ENCODE results near the gene FBXO38.

Gene FBXO38, protein sequence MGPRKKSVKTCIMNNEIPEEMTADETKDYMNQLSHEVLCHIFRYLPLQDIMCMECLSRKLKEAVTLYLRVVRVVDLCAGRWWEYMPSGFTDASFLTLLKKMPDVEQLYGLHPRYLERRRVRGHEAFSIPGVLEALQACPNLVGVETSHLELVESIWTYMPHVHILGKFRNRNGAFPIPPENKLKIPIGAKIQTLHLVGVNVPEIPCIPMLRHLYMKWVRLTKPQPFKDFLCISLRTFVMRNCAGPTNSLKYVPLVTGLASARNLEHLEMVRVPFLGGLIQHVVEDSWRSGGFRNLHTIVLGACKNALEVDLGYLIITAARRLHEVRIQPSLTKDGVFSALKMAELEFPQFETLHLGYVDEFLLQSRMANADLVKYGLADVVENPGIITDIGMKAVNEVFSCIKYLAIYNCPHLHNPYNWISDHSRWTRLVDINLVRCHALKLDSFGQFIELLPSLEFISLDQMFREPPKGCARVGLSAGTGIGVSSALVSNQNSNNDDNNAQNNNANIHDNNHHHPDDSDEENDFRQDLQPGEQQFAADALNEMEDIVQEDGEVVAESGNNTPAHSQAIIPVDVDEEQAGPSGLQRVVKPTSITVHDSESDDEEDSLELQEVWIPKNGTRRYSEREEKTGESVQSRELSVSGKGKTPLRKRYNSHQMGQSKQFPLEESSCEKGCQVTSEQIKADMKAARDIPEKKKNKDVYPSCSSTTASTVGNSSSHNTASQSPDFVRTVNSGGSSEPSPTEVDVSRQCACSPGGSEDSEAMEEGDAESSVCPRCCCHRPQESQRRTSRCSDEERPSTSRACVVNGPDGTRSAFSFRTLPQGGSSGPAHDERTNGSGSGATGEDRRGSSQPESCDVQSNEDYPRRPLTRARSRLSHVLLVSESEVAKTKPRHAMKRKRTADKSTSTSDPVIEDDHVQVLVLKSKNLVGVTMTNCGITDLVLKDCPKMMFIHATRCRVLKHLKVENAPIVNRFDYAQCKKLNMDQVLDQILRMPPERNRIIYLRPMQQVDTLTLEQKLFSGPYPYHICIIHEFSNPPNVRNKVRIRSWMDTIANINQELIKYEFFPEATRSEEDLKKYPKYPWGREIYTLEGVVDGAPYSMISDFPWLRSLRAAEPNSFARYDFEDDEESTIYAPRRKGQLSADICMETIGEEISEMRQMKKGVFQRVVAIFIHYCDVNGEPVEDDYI

GRCh38 chr5:148383564-148384379, at the start of gene FBXO38:
TSS of gene FBXO38 (plus strand) at chr5:148383958. CDS start at chr5:148394777, 10,819 bp downstream.
- H3K36me3 Mint-ChIP-seq (ENCODE audit: low read depth) = peaks cover 35% of the 10 kb centered on the region

DNA sequence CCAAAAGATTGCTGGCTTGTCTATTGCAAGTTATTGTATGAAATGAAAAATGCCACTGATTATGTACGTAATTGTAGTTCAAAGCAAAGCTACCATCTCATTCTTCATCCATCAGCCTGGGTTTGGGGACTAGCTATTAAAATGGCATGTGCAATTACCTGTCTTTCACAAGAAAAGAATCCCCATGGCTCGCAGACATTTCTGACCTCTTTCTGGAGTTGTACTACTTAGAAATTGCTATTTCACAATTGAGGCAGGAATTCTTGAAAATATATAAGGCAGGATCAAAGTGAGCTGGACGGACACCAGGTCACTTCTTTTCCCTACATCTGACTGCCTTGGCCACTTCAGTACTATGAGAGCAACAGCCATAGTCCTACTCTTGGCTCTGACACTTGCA, 48.5 kb upstream of the FBXO38 start, which contains the start of gene SPINK9:
Gene SPINK9, plus strand, starts transcription at position 301 of the 400 bp plus-strand sequence. Its CDS starts 55 bp downstream, at position 356.
- Mint-ChIP-seq H3K4me1 (ENCODE audit: low read depth) (no peaks in the 10 kb centered on the region), H3K27me3 (no peaks in the 10 kb centered on the region), H3K4me3 (no peak within 1 kb of the TSS), H3K27ac (no peak within 1 kb of the TSS), H3K36me3 (ENCODE audit: low read depth) (no peaks in the 10 kb centered on the region), H3K9me3 (peaks cover 6% of the 10 kb centered on the region)
- intact Hi-C loops (cut with micrococcal nuclease) = no loop called here

More at GRCh38 chr5:148383564-148384379, at the start of gene FBXO38:
- Mint-ChIP-seq H3K4me3 (peak within 1 kb of the TSS; percentile 81), H3K27ac (peak within 1 kb of the TSS; percentile 93), H3K4me1 (ENCODE audit: low read depth) (peaks cover 41% of the 10 kb centered on the region), H3K27me3 (no peaks in the 10 kb centered on the region), H3K9me3 (peaks cover 5% of the 10 kb centered on the region)
- intact Hi-C loops (cut with micrococcal nuclease) = loop anchor here (10.0 kb wide), 1 partner anchor 351 kb away; no protein-coding TSS in a partner anchor

GRCh38 chr5:148336704-148337435, 46.9 kb upstream of the FBXO38 start:
- Mint-ChIP-seq H3K4me3 (no peak overlapping the region), H3K36me3 (ENCODE audit: low read depth) (no peaks in the 10 kb centered on the region), H3K9me3 (no peaks in the 10 kb centered on the region), H3K27ac (no peak overlapping the region), H3K4me1 (ENCODE audit: low read depth) (no peaks in the 10 kb centered on the region), H3K27me3 (no peaks in the 10 kb centered on the region)
- intact Hi-C loops (cut with micrococcal nuclease) = no loop called here

DNA sequence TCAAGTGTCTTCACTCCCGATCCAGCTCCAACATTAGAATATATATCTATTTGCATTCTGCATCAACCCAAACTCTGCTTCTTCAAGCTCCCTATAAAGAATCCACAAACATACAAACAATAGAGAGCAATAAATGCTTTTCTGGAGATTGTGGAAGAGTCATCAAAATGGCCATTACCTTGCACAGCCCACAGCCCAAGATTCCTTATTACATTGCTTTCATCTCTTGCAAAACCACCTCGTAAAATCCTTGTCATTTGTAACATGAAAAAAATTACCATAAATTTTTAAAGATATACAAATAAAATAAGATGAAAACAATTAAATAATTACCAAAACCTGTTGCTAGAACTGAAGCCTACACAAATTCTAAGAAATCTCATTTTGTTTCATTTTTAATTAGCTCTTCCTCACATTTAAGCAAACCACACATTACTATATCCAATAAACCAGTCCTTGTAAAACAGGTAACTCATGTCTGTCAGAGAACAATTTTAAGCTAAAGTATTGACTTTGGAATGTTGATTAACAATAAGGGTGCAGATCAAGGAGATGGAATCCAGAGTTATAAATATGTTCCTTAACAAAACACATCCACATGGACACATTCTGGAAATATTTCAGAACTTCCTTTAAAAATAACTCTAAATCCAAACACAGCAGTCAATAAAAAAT, 41.2 kb upstream of the FBXO38 start:
- no peak overlapping the region for H3K27ac Mint-ChIP-seq
- intact Hi-C loops (cut with micrococcal nuclease) = no loop called here
- no peaks in the 10 kb centered on the region for H3K9me3 Mint-ChIP-seq
- H3K27me3 Mint-ChIP-seq = no peaks in the 10 kb centered on the region
- H3K4me1 Mint-ChIP-seq (ENCODE audit: low read depth) = peaks cover 17% of the 10 kb centered on the region
- H3K36me3 Mint-ChIP-seq (ENCODE audit: low read depth) = no peaks in the 10 kb centered on the region
- no peak overlapping the region for H3K4me3 Mint-ChIP-seq

- no peaks in the 10 kb centered on the region for H3K27me3 Mint-ChIP-seq
- H3K9me3 Mint-ChIP-seq = no peaks in the 10 kb centered on the region
- no peak overlapping the region for H3K4me3 Mint-ChIP-seq
- peaks cover 17% of the 10 kb centered on the region for H3K4me1 Mint-ChIP-seq (ENCODE audit: low read depth)
- H3K36me3 Mint-ChIP-seq (ENCODE audit: low read depth) = no peaks in the 10 kb centered on the region
- intact Hi-C loops (cut with micrococcal nuclease) = no loop called here
- H3K27ac Mint-ChIP-seq = peak overlapping the region; percentile 81
Observed at GRCh38 chr5:148343046-148343407, 40.7 kb upstream of the FBXO38 start.

GRCh38 chr5:148343603-148344487, 39.9 kb upstream of the FBXO38 start:
- Mint-ChIP-seq H3K27ac (peak overlapping the region; percentile 81), H3K4me3 (no peak overlapping the region)
- intact Hi-C loops (cut with micrococcal nuclease) = no loop called here

DNA sequence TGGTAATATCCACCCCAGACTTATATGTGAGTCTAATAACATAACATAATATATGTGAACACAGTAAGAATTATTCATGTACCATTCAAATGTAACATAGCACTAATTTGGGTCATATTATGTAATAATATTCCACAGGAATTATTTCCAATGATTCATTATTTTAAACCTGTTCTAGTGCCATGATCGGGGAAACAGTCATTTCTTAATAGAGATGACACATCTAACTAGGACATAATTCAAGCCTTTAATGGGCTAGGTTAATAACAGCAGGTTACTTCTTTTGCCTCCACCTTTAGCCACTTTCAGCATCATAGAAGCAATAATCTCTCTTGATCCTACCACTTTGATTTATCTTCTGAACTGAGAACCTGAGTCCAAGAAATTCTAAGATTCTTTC, 36.1 kb upstream of the FBXO38 start:
- Mint-ChIP-seq H3K4me3 (no peak overlapping the region), H3K36me3 (ENCODE audit: low read depth) (no peaks in the 10 kb centered on the region), H3K27me3 (no peaks in the 10 kb centered on the region), H3K4me1 (ENCODE audit: low read depth) (peaks cover 13% of the 10 kb centered on the region), H3K9me3 (no peaks in the 10 kb centered on the region), H3K27ac (no peak overlapping the region)
- intact Hi-C loops (cut with micrococcal nuclease) = no loop called here

More at GRCh38 chr5:148343603-148344487, 39.9 kb upstream of the FBXO38 start:
- no peaks in the 10 kb centered on the region for H3K27me3 Mint-ChIP-seq
- H3K36me3 Mint-ChIP-seq (ENCODE audit: low read depth) = no peaks in the 10 kb centered on the region
- no peaks in the 10 kb centered on the region for H3K9me3 Mint-ChIP-seq
- peaks cover 17% of the 10 kb centered on the region for H3K4me1 Mint-ChIP-seq (ENCODE audit: low read depth)

- Mint-ChIP-seq H3K4me1 (ENCODE audit: low read depth) (no peaks in the 10 kb centered on the region), H3K36me3 (ENCODE audit: low read depth) (no peaks in the 10 kb centered on the region), H3K27ac (no peak overlapping the region), H3K27me3 (no peaks in the 10 kb centered on the region), H3K4me3 (no peak overlapping the region), H3K9me3 (no peaks in the 10 kb centered on the region)
- intact Hi-C loops (cut with micrococcal nuclease) = no loop called here
Observed at GRCh38 chr5:148352696-148353095, 31.1 kb upstream of the FBXO38 start.

GRCh38 chr5:148353634-148354033, 30.1 kb upstream of the FBXO38 start:
- no peaks in the 10 kb centered on the region for H3K36me3 Mint-ChIP-seq (ENCODE audit: low read depth)

DNA sequence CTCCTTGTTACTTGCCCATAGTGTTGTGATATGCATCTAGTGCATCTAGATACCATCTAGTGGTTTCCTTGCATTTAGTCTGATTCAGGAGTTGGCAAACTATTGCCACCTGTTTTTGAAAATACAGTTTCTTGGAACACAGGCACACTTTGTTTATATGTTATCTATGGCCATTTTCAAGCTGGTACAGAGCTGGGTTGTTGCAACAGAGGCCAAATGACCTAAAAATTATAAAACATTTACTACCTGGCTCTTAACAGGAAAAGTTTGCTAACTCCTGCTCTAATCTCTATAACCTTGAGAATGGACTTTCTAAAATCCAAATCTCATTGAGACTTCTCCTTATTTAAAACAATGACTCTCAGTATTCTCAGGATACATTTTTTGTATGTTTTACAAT, 19.4 kb upstream of the FBXO38 start:
- H3K36me3 Mint-ChIP-seq (ENCODE audit: low read depth) = no peaks in the 10 kb centered on the region
- H3K4me3 Mint-ChIP-seq = no peak overlapping the region
- no peaks in the 10 kb centered on the region for H3K9me3 Mint-ChIP-seq
- no peaks in the 10 kb centered on the region for H3K27me3 Mint-ChIP-seq
- intact Hi-C loops (cut with micrococcal nuclease) = no loop called here
- H3K4me1 Mint-ChIP-seq (ENCODE audit: low read depth) = no peaks in the 10 kb centered on the region
- no peak overlapping the region for H3K27ac Mint-ChIP-seq

More at GRCh38 chr5:148353634-148354033, 30.1 kb upstream of the FBXO38 start:
- no peak overlapping the region for H3K27ac Mint-ChIP-seq
- no peak overlapping the region for H3K4me3 Mint-ChIP-seq
- H3K4me1 Mint-ChIP-seq (ENCODE audit: low read depth) = no peaks in the 10 kb centered on the region
- H3K9me3 Mint-ChIP-seq = no peaks in the 10 kb centered on the region
- intact Hi-C loops (cut with micrococcal nuclease) = no loop called here
- H3K27me3 Mint-ChIP-seq = no peaks in the 10 kb centered on the region

- intact Hi-C loops (cut with micrococcal nuclease) = no loop called here
Observed at GRCh38 chr5:148368299-148368698, 15.5 kb upstream of the FBXO38 start.

More at GRCh38 chr5:148368299-148368698, 15.5 kb upstream of the FBXO38 start:
- H3K4me1 Mint-ChIP-seq (ENCODE audit: low read depth) = peaks cover 10% of the 10 kb centered on the region
- no peak overlapping the region for H3K27ac Mint-ChIP-seq
- H3K27me3 Mint-ChIP-seq = no peaks in the 10 kb centered on the region
- H3K9me3 Mint-ChIP-seq = no peaks in the 10 kb centered on the region
- no peaks in the 10 kb centered on the region for H3K36me3 Mint-ChIP-seq (ENCODE audit: low read depth)
- no peak overlapping the region for H3K4me3 Mint-ChIP-seq

Data from dendritic cell treated with granulocyte-macrophage colony-stimulating factor and Interleukin-4, amounts not matched to agents 40 ng/mL and 50 ng/mL, for 4 days (primary cell).